ENCODE measurements around the gene FRMD3. TPM values are rescaled to one million over a fixed set of nuclear protein-coding genes. Genes with fewer than 3 reads are reported as not detected.

The FRMD3 gene
- total RNA-seq, 1 experiment from 2014 or later = 0.55 TPM

- no peak overlapping the region for H2BK20ac ChIP-seq (ENCODE audit: low read depth, low read length, poor library complexity, severe bottlenecking)
- no peaks in the 10 kb centered on the region for H3K79me2 ChIP-seq (ENCODE audit: insufficient read depth, low read length)
- H2BK120ac ChIP-seq (ENCODE audit: low read depth, low read length, poor library complexity, severe bottlenecking) = no peak overlapping the region
- H3K4me1 ChIP-seq (ENCODE audit: insufficient read depth, low read length) = no peaks in the 10 kb centered on the region
- no peaks in the 10 kb centered on the region for H3K23me2 ChIP-seq (ENCODE audit: insufficient read length, low read depth, low read length, poor library complexity, severe bottlenecking)
- Mint-ChIP-seq H3K27ac (no peak overlapping the region), H3K4me1 (no peaks in the 10 kb centered on the region; a peak in 1 of 4 replicates), H3K27me3 (ENCODE audit: low read depth) (peaks cover 11% of the 10 kb centered on the region), H3K36me3 (ENCODE audit: insufficient read depth in 1 of 3, low read depth in 3 of 3) (peaks cover 0 to 4% (median 0%) of the 10 kb centered on the region in 3 experiments; a peak in 3 of 7 replicates), H3K9me3 (peaks cover 4 to 15% of the 10 kb centered on the region in 2 experiments; a peak in 4 of 5 replicates), H3K4me3 (no peak overlapping the region)
- no peaks in the 10 kb centered on the region for H4K20me1 ChIP-seq (ENCODE audit: control insufficient read depth, insufficient read depth, insufficient read length)
- no peak overlapping the region for H4K91ac ChIP-seq (ENCODE audit: insufficient read length, low read depth, low read length)
- H3K27ac ChIP-seq (ENCODE audit: insufficient read length, low read depth, low read length) = no peak overlapping the region
- no peaks in the 10 kb centered on the region for H3K79me1 ChIP-seq (ENCODE audit: insufficient read depth, low read depth, low read length, poor library complexity, severe bottlenecking)
- no peak overlapping the region for H2BK12ac ChIP-seq (ENCODE audit: insufficient read length, low read depth, low read length)
- no peaks in the 10 kb centered on the region for H3K9me3 ChIP-seq (ENCODE audit: control insufficient read depth, low read depth, low read length)
- no peak overlapping the region for H2BK5ac ChIP-seq (ENCODE audit: insufficient read length, low read length)
- H4K8ac ChIP-seq (replicated peaks; ENCODE audit: insufficient read length, low read depth, low read length) = no peak overlapping the region
- no peak overlapping the region for H3K14ac ChIP-seq (ENCODE audit: insufficient read depth, low read length)
- no peak for DNase-seq
- no peak overlapping the region for H3K4ac ChIP-seq (ENCODE audit: low read depth, low read length)
- no peak overlapping the region for H3K4me2 ChIP-seq (ENCODE audit: insufficient read depth, insufficient read length, low read length)
- no CpG with 5 or more reads among the region's 2 CpGs for WGBS (ENCODE audit: extremely low coverage, insufficient read length, low lambda C conversion rate)
- no peaks in the 10 kb centered on the region for H3K27me3 ChIP-seq (ENCODE audit: insufficient read depth, low read length)
- no peak overlapping the region for H3T11ph ChIP-seq (ENCODE audit: low read length)
- H3K9ac ChIP-seq (ENCODE audit: extremely low read depth, insufficient read length, low read length) = no peak overlapping the region
- TF ChIP-seq, protein P1, sequence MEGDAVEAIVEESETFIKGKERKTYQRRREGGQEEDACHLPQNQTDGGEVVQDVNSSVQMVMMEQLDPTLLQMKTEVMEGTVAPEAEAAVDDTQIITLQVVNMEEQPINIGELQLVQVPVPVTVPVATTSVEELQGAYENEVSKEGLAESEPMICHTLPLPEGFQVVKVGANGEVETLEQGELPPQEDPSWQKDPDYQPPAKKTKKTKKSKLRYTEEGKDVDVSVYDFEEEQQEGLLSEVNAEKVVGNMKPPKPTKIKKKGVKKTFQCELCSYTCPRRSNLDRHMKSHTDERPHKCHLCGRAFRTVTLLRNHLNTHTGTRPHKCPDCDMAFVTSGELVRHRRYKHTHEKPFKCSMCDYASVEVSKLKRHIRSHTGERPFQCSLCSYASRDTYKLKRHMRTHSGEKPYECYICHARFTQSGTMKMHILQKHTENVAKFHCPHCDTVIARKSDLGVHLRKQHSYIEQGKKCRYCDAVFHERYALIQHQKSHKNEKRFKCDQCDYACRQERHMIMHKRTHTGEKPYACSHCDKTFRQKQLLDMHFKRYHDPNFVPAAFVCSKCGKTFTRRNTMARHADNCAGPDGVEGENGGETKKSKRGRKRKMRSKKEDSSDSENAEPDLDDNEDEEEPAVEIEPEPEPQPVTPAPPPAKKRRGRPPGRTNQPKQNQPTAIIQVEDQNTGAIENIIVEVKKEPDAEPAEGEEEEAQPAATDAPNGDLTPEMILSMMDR (conservative IDR thresholded peaks at IDR 0.05) = no peak
- no peak overlapping the region for H2AK5ac ChIP-seq (ENCODE audit: insufficient read length, low read length)
- H2BK15ac ChIP-seq (ENCODE audit: low read depth, low read length) = no peak overlapping the region
- no peak overlapping the region for H2AFZ ChIP-seq (ENCODE audit: low read length)
- no peak overlapping the region for H4K5ac ChIP-seq (ENCODE audit: insufficient read length, low read depth, low read length)
- H3K23ac ChIP-seq (ENCODE audit: insufficient read length, low read depth, low read length) = no peak overlapping the region
- no peak overlapping the region for H3K18ac ChIP-seq (ENCODE audit: insufficient read length, low read depth, low read length)
- H3K56ac ChIP-seq (ENCODE audit: insufficient read length, low read depth, low read length) = no peak overlapping the region
These were observed 23.4 kb downstream of the FRMD3 start for GRCh38 chr9:83514767-83515166.

All from H9 (cell line).